GM06990 (cell line): ENCODE measurements around the gene CCT7.

Experiments used
- DNase-seq: peaks from one replicate; pipeline ENCODE4 v3.0.0-alpha.2; 2011; ENCODE audit not compliant: insufficient read length; ENCODE audit errors: extremely low read depth
- H3K27me3 ChIP-seq: replicated peaks from 2 replicates; pipeline ENCODE4 v1.6.0; 2011; ENCODE audit warnings: low read length; ENCODE audit not compliant: control insufficient read depth, insufficient read depth
- H3K36me3 ChIP-seq: 2 replicates; pipeline ENCODE4 v1.5.1; 2011; ENCODE audit warnings: low read length; ENCODE audit not compliant: control insufficient read depth, insufficient read depth
- H3K4me3 ChIP-seq: replicated peaks from 2 replicates; pipeline ENCODE4 v1.5.1; 2011; ENCODE audit warnings: low read depth, mild to moderate bottlenecking, control low read depth, low read length
- CTCF ChIP-seq: IDR thresholded peaks from 2 replicates; pipeline ENCODE4 v1.5.1; 2011; ENCODE audit warnings: low read length, control low read depth, mild to moderate bottlenecking, inconsistent platforms; ENCODE audit not compliant: insufficient read depth, poor library complexity, severe bottlenecking

The CCT7 gene

GRCh38 chr2:73237168-73237567 lies 3.1 kb downstream of the CCT7 start:
- H3K36me3 ChIP-seq: peaks cover 9% of the 10 kb centered on the region
- no peaks in the 10 kb centered on the region for H3K27me3 ChIP-seq
- DNase-seq: no peak
- no peak overlapping the region for H3K4me3 ChIP-seq
- no peak for TF ChIP-seq CTCF

- DNase-seq: no peak
- Histone ChIP-seq H3K27me3 (no peaks in the 10 kb centered on the region), H3K36me3 (peaks cover 11% of the 10 kb centered on the region), H3K4me3 (no peak overlapping the region)
- TF ChIP-seq CTCF: no peak
These were observed 4.0 kb downstream of the CCT7 start for GRCh38 chr2:73238149-73238548.

GRCh38 chr2:73238976-73239375 lies 4.9 kb downstream of the CCT7 start:
- Histone ChIP-seq H3K27me3 (no peaks in the 10 kb centered on the region), H3K36me3 (peaks cover 15% of the 10 kb centered on the region), H3K4me3 (no peak overlapping the region)
- no peak for TF ChIP-seq CTCF
- DNase-seq: no peak

- TF ChIP-seq CTCF: no peak
- Histone ChIP-seq H3K27me3 (no peaks in the 10 kb centered on the region), H3K36me3 (peaks cover 22% of the 10 kb centered on the region), H3K4me3 (no peak overlapping the region)
- DNase-seq: no peak
These were observed 5.7 kb downstream of the CCT7 start for GRCh38 chr2:73239776-73240175.

GRCh38 chr2:73243884-73244570 lies 9.9 kb downstream of the CCT7 start:
- no peaks in the 10 kb centered on the region for H3K27me3 ChIP-seq
- H3K4me3 ChIP-seq: no peak overlapping the region
- no peak for DNase-seq
- H3K36me3 ChIP-seq: peaks cover 42% of the 10 kb centered on the region
- TF ChIP-seq CTCF: no peak

- Histone ChIP-seq H3K4me3 (no peak overlapping the region), H3K27me3 (no peaks in the 10 kb centered on the region), H3K36me3 (peaks cover 43% of the 10 kb centered on the region)
- DNase-seq: no peak
- no peak for TF ChIP-seq CTCF
These were observed 10.5 kb downstream of the CCT7 start for GRCh38 chr2:73244580-73244979.
